Esophagus muscularis mucosa (tissue), 4 donors: Measurements from ENCODE around the gene STX8. TPM values are rescaled to one million over a fixed set of nuclear protein-coding genes. Genes with fewer than 3 reads are reported as not detected.

ENCODE experiments used
- DNase-seq: peaks from one replicate; pipeline ENCODE4 v3.0.0-alpha.2; 2017; ENCODE audit errors: extremely low spot score
- H3K27ac ChIP-seq, 4 donors: fragments of 200-600 bp; sonication (generic); replicated peaks in 1 of 4; 1 replicate in 3 of 4; 2 replicates in 1 of 4; pipeline ENCODE4 v1.5.1; 2016 to 2019; ENCODE audit warnings: mild to moderate bottlenecking in 1 of 4
- H3K27me3 ChIP-seq, 4 donors: fragments of 200-600 bp; sonication (generic); one replicate each; pipeline versions ENCODE4 v1.5.1 to v1.6.0; 2016 to 2019
- H3K36me3 ChIP-seq, 4 donors: fragments of 200-600 bp; sonication (generic); one replicate each; pipeline ENCODE4 v1.5.1; 2016 to 2019
- H3K4me1 ChIP-seq, 4 donors: fragments of 200-600 bp; sonication (generic); one replicate each; pipeline ENCODE4 v1.5.1; 2016 to 2019
- H3K4me3 ChIP-seq, 4 donors: fragments of 200-600 bp; sonication (generic); 1 replicate in 2 of 4; 2 replicates in 2 of 4; pipeline ENCODE4 v1.5.1; 2016 to 2019; ENCODE audit warnings: mild to moderate bottlenecking in 4 of 4, moderate library complexity in 1 of 4
- H3K9me3 ChIP-seq, 4 donors: fragments of 200-600 bp; sonication (generic); 1 replicate in 3 of 4; 2 replicates in 1 of 4; pipeline ENCODE4 v1.5.1; 2016 to 2019
- EP300 ChIP-seq: sonication (generic); formaldehyde crosslinking; IDR thresholded peaks from one replicate; pipeline ENCODE4 v1.6.1; 2017; ENCODE audit warnings: antibody characterized with exemption
- POLR2A ChIP-seq: fragments of 450-650 bp; IDR thresholded peaks from one replicate; pipeline ENCODE4 v1.6.1; 2017; ENCODE audit warnings: antibody characterized with exemption, moderate library complexity, mild to moderate bottlenecking, low read depth
- POLR2AphosphoS5 ChIP-seq, 2 donors: sonication (generic); formaldehyde crosslinking; IDR thresholded peaks; one replicate each; pipeline ENCODE4 v1.6.1; 2017; ENCODE audit warnings: antibody characterized with exemption in 2 of 2
- WGBS: methylation state at CpG from one replicate; pipeline ENCODE4 v1.1.5; 2018; 5-methylcytosine and 5-hydroxymethylcytosine counted together
- intact Hi-C: fragments of 100-400 bp; cut with DNase I; formaldehyde crosslinking; loops from one replicate; pipeline ENCODE4 v1.15.1; 2023
- total RNA-seq, 4 donors: library from RNA; depleted of rRNA; stranded (reverse); fragments of >200 nt; gene quantifications; one replicate each; pipeline versions ENCODE4 v1.1.0 to v1.2.1, GENCODE V29; 2016
- TF ChIP-seq, protein P1 (sequence below), 3 experiments: fragments of 200-600 bp in 2 of 3; fragments of 450-650 bp in 1 of 3; sonication (generic) in 2 of 3; IDR thresholded peaks; one replicate each; pipeline ENCODE4 v1.5.1; 2017 to 2019; ENCODE audit warnings: antibody characterized with exemption in 3 of 3, mild to moderate bottlenecking in 2 of 3, moderate library complexity in 1 of 3

STX8 gene
- total RNA-seq, 4 donors from 2014 or later, result 83.9 to 104 (median 94.5) TPM

- peaks cover 0 to 28% (median 23%) of the 10 kb centered on the region in 4 donors for H3K4me1 ChIP-seq
- intact Hi-C loops, result no loop called here
- 95% methylated on average over 8 of the region's 30 CpGs for WGBS
- TF ChIP-seq, protein P1, sequence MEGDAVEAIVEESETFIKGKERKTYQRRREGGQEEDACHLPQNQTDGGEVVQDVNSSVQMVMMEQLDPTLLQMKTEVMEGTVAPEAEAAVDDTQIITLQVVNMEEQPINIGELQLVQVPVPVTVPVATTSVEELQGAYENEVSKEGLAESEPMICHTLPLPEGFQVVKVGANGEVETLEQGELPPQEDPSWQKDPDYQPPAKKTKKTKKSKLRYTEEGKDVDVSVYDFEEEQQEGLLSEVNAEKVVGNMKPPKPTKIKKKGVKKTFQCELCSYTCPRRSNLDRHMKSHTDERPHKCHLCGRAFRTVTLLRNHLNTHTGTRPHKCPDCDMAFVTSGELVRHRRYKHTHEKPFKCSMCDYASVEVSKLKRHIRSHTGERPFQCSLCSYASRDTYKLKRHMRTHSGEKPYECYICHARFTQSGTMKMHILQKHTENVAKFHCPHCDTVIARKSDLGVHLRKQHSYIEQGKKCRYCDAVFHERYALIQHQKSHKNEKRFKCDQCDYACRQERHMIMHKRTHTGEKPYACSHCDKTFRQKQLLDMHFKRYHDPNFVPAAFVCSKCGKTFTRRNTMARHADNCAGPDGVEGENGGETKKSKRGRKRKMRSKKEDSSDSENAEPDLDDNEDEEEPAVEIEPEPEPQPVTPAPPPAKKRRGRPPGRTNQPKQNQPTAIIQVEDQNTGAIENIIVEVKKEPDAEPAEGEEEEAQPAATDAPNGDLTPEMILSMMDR (IDR thresholded peaks at IDR 0.05), result no peak
- DNase-seq, result no peak
- H3K27ac ChIP-seq, result peak overlapping the region; percentile 39 to 54 (median 42)
- H3K4me3 ChIP-seq, result no peak overlapping the region
- H3K27me3 ChIP-seq, result no peaks in the 10 kb centered on the region
- H3K36me3 ChIP-seq, result peaks cover 0 to 13% (median 5%) of the 10 kb centered on the region in 4 donors
- peaks cover 0 to 13% (median 5%) of the 10 kb centered on the region in 4 donors for H3K9me3 ChIP-seq
Measured at GRCh38 chr17:9212376-9213302, 363.0 kb downstream of the STX8 start.

DNA sequence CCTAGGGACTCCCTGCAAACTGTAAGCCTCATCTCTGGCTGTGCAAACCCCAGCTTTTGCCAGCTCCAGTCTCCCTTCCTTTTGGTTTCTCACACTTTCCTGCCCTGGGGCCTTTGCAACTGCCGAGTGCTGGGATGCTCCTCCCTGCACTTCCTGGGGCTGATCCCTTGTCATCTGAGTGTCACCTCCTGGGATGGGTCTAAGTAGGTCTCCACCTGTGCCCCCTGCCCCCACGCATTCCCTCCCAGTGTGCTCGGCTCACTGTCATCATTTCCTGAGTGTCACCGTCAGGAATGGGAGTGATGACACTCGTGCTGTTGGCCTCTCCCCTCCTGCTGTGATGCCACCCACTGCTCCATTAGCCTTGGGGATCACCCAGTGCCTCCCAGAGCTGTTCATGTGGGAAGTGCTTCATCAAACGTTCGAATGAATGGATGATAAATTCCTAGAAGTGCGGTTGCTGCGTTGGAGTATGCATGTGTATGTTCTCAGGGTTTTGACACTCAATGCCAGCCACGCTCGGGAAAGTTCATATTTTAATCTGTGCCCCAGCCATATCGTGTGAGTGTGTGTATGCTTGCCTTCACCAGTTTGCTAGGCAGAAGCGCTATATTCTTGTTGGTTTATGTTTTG is 364.4 kb downstream of the STX8 start:
- Histone ChIP-seq H3K4me1 (peaks cover 0 to 29% (median 24%) of the 10 kb centered on the region in 4 donors), H3K27ac (no peak overlapping the region), H3K27me3 (no peaks in the 10 kb centered on the region), H3K4me3 (no peak overlapping the region), H3K36me3 (peaks cover 0 to 13% (median 5%) of the 10 kb centered on the region in 4 donors), H3K9me3 (peaks cover 0 to 13% (median 5%) of the 10 kb centered on the region in 4 donors)
- 87% methylated on average over 13 of the region's 13 CpGs for WGBS
- no peak for DNase-seq
- intact Hi-C loops, result no loop called here
- TF ChIP-seq POLR2AphosphoS5 (IDR thresholded peaks at IDR 0.05) (no peak), EP300 (no peak)
- TF ChIP-seq, protein P1 (IDR thresholded peaks at IDR 0.05), result no peak

- Histone ChIP-seq H3K9me3 (no peaks in the 10 kb centered on the region), H3K27me3 (no peaks in the 10 kb centered on the region), H3K27ac (no peak overlapping the region), H3K36me3 (peaks cover 0 to 13% (median 5%) of the 10 kb centered on the region in 4 donors), H3K4me1 (peaks cover 0 to 43% (median 37%) of the 10 kb centered on the region in 4 donors), H3K4me3 (no peak overlapping the region)
- DNase-seq, result no peak
- intact Hi-C loops, result no loop called here
- no peak for TF ChIP-seq EP300
- TF ChIP-seq, protein P1 (IDR thresholded peaks at IDR 0.05), result no peak
- TF ChIP-seq POLR2AphosphoS5 (IDR thresholded peaks at IDR 0.05), result no peak
- no peak for TF ChIP-seq POLR2A
- WGBS, result 92% methylated on average over 7 of the region's 7 CpGs
Measured at GRCh38 chr17:9209781-9210370, 365.7 kb downstream of the STX8 start.

- Histone ChIP-seq H3K36me3 (peaks cover 0 to 13% (median 5%) of the 10 kb centered on the region in 4 donors), H3K27me3 (no peaks in the 10 kb centered on the region), H3K9me3 (no peaks in the 10 kb centered on the region), H3K4me1 (peaks cover 0 to 41% (median 37%) of the 10 kb centered on the region in 4 donors), H3K27ac (no peak overlapping the region), H3K4me3 (no peak overlapping the region)
- TF ChIP-seq POLR2AphosphoS5 (IDR thresholded peaks at IDR 0.05) (no peak), POLR2A (no peak), EP300 (no peak)
- TF ChIP-seq, protein P1 (IDR thresholded peaks at IDR 0.05), result no peak
- intact Hi-C loops, result no loop called here
- WGBS, result 100% methylated on average over 2 of the region's 5 CpGs
- no peak for DNase-seq
Measured at GRCh38 chr17:9209347-9209746, 366.3 kb downstream of the STX8 start.
